GM12878 (cell line): Measurements from ENCODE around the gene DPF3. TPM values are rescaled to one million over a fixed set of nuclear protein-coding genes. Genes with fewer than 3 reads are reported as not detected.

ENCODE experiments used
- ATAC-seq: fragments of 200-7000 bp; cut with Tn5 transposase; 3 replicates; pipeline ENCODE4 v1.9.1; 2020; ENCODE audit warnings: mild to moderate bottlenecking, moderate library complexity
- BruUV-seq: library from RNA; stranded (reverse); fragments of 400-500 nt; replicated peaks from 2 replicates; lab custom pipeline; 2021; lab: Mats Ljungman, UMichigan
- CTCF ChIA-PET: fragments of 300-600 bp; sonication (Branson Sonifier 250); formaldehyde crosslinking; extraction: SDS; loops from one replicate; lab custom pipeline; 2021; ENCODE audit warnings: inconsistent platforms; lab: Yijun Ruan, JAX
- POLR2A ChIA-PET: fragments of 350-600 bp; formaldehyde crosslinking; extraction: SDS; loops from one replicate; lab custom pipeline; 2021; ENCODE audit warnings: inconsistent platforms; lab: Charles Lee
- RAD21 ChIA-PET: fragments of 300-600 bp; sonication (Branson Sonifier 250); formaldehyde crosslinking; loops from one replicate; lab custom pipeline; 2023; ENCODE audit warnings: antibody characterized with exemption; ENCODE audit not compliant: unreplicated experiment; lab: Charles Lee
- SMC1A ChIA-PET: fragments of 300-600 bp; sonication (Branson Sonifier 250); formaldehyde crosslinking; loops from one replicate; lab custom pipeline; 2023; ENCODE audit not compliant: unreplicated experiment, uncharacterized antibody; lab: Charles Lee
- DNase-seq: peaks from one replicate; pipeline ENCODE4 v3.0.0-alpha.2; 2011; ENCODE audit warnings: low read depth, low spot score
- FAIRE-seq: peaks from 3 replicates; lab custom pipeline; 2011; peaks lifted over from hg19 to GRCh38; lab: Jason Lieb, UNC
- H2AFZ ChIP-seq: 2 replicates; pipeline ENCODE4 v1.6.0; 2011; ENCODE audit warnings: low read depth, low read length, control low read depth; ENCODE audit not compliant: control insufficient read depth
- H3K27ac ChIP-seq: 2 replicates; pipeline ENCODE4 v1.5.1; 2011; ENCODE audit warnings: control low read depth; ENCODE audit not compliant: control insufficient read depth, insufficient read depth
- H3K27me3 ChIP-seq, 2 experiments: replicated peaks in 1 of 2; 2 replicates each; pipeline versions ENCODE4 v1.6.0 to v1.6.1; 2011; ENCODE audit warnings: low read length in 1 of 2; ENCODE audit not compliant: control insufficient read depth in 2 of 2, insufficient read depth in 2 of 2
- H3K36me3 ChIP-seq, 2 experiments: 2 replicates each; pipeline ENCODE4 v1.5.1; 2011; ENCODE audit warnings: low read length in 1 of 2; ENCODE audit not compliant: control insufficient read depth in 2 of 2, insufficient read depth in 2 of 2
- H3K4me1 ChIP-seq: 2 replicates; pipeline ENCODE4 v1.6.1; 2011; ENCODE audit warnings: mild to moderate bottlenecking, low read length, moderate library complexity, mixed read lengths; ENCODE audit not compliant: control insufficient read depth, insufficient read depth
- H3K4me2 ChIP-seq: 2 replicates; pipeline ENCODE4 v1.6.0; 2011; ENCODE audit warnings: control low read depth; ENCODE audit not compliant: control insufficient read depth, insufficient read depth
- H3K4me3 ChIP-seq: fragments of 200-600 bp; sonication (generic); 2 replicates; pipeline ENCODE4 v1.5.1; 2016
- H3K79me2 ChIP-seq: 2 replicates; pipeline ENCODE4 v1.6.0; 2011; ENCODE audit warnings: low read length; ENCODE audit not compliant: control insufficient read depth, insufficient read depth
- H3K9ac ChIP-seq: 2 replicates; pipeline ENCODE4 v1.8.0; 2011; ENCODE audit warnings: low read length, control low read depth, mixed read lengths; ENCODE audit not compliant: control insufficient read depth, insufficient read depth
- H3K9me3 ChIP-seq: replicated peaks from 3 replicates; pipeline ENCODE4 v1.5.1; 2011; ENCODE audit warnings: mild to moderate bottlenecking, low read length; ENCODE audit not compliant: control insufficient read depth, insufficient read depth
- H4K20me1 ChIP-seq: 2 replicates; pipeline ENCODE4 v1.6.0; 2011; ENCODE audit not compliant: control insufficient read depth, insufficient read depth
- DPF2 ChIP-seq: fragments of 450-650 bp; IDR thresholded peaks from 2 replicates; pipeline ENCODE4 v1.6.1; 2017; ENCODE audit warnings: mild to moderate bottlenecking
- MTA3 ChIP-seq: IDR thresholded peaks from 2 replicates; pipeline ENCODE4 v1.6.1; 2012; ENCODE audit warnings: low read length, inconsistent platforms, borderline replicate concordance
- NRF1 ChIP-seq: conservative IDR thresholded peaks from 2 replicates; pipeline ENCODE4 v1.6.1; 2011; ENCODE audit warnings: mild to moderate bottlenecking, low read depth, low read length, improper control_type of control experiment
- SIX5 ChIP-seq: IDR thresholded peaks from 2 replicates; pipeline ENCODE4 v1.6.1; 2011; ENCODE audit warnings: mild to moderate bottlenecking, low read depth, low read length, moderate library complexity; ENCODE audit not compliant: severe bottlenecking
- SPI1 ChIP-seq: IDR thresholded peaks from 2 replicates; pipeline ENCODE4 v1.6.1; 2011; ENCODE audit warnings: low read depth, mild to moderate bottlenecking, low read length, moderate library complexity, borderline replicate concordance; ENCODE audit not compliant: insufficient read depth
- TARDBP ChIP-seq: IDR thresholded peaks from 2 replicates; pipeline ENCODE4 v1.6.1; 2016; ENCODE audit warnings: borderline replicate concordance
- ZSCAN29 ChIP-seq: fragments of 450-650 bp; IDR thresholded peaks from 2 replicates; pipeline ENCODE4 v1.6.1; 2017; ENCODE audit warnings: mild to moderate bottlenecking, moderate library complexity
- WGBS: methylation state at CpG from one replicate; pipeline ENCODE4 v1.1.6; 2016; ENCODE audit warnings: low lambda C conversion rate; ENCODE audit not compliant: insufficient replicate concordance, insufficient coverage; ENCODE audit errors: missing lambda C conversion rate; 5-methylcytosine and 5-hydroxymethylcytosine counted together
- in situ Hi-C: fragments of 300-500 bp; cut with MboI; formaldehyde crosslinking; loops from 9 replicates; pipeline ENCODE4 v1.14.3; 2018; ENCODE audit warnings: mixed read lengths
- intact Hi-C: fragments of 100-400 bp; cut with micrococcal nuclease; formaldehyde crosslinking; loops from one replicate; pipeline ENCODE4 v1.14.2; 2022; ENCODE audit not compliant: unreplicated experiment
- polyA plus RNA-seq, 11 experiments: library from polyadenylated mRNA; depleted of rRNA in 4 of 11; unstranded in 6 of 11; stranded (reverse) in 5 of 11; fragments of >200 nt; fragmentation: Nextera tagmentation in 4 of 11; fragmentation: Illumina TruSeq in 1 of 11; extraction: Ambion mirVana in 4 of 11; extraction: Trizol in 1 of 11; gene quantifications; 1 replicate in 1 of 11; 2 replicates in 10 of 11; pipeline versions ENCODE4 v1.2.1 to v1.2.3, GENCODE V29; 2011 to 2016; ENCODE audit warnings: inconsistent platforms in 2 of 11, missing spikeins in 2 of 11, low read depth in 1 of 11
- total RNA-seq, 4 experiments: library from RNA; depleted of rRNA in 3 of 4; stranded (reverse); fragments of >200 nt in 3 of 4; fragmentation: Illumina TruSeq in 1 of 4; extraction: Trizol in 1 of 4; gene quantifications; 2 replicates each; pipeline versions ENCODE4 v1.2.1 to v1.2.3, GENCODE V29; 2013 to 2021
- TF ChIP-seq, protein P1 (sequence below): IDR thresholded peaks from 2 replicates; pipeline ENCODE4 v1.6.1; 2011; ENCODE audit warnings: borderline replicate concordance, low read depth, mild to moderate bottlenecking, moderate library complexity, low read length; ENCODE audit not compliant: insufficient read depth, poor library complexity, severe bottlenecking
- TF ChIP-seq, protein P2 (sequence below): fragments of 450-650 bp; IDR thresholded peaks from 2 replicates; pipeline ENCODE4 v1.6.1; 2017; ENCODE audit warnings: mild to moderate bottlenecking, moderate library complexity
- TF ChIP-seq, protein P3 (sequence below): IDR thresholded peaks from 2 replicates; pipeline ENCODE4 v1.6.1; 2012; ENCODE audit warnings: low read depth, low read length, improper control_type of control experiment

The DPF3 gene
- total and polyA plus RNA-seq, 10 of the 15 experiments (the other 5 are each of a cell fraction or from before 2014, with no cell fraction given), result 0.69 to 8.0 (median 2.2) TPM

DNA sequence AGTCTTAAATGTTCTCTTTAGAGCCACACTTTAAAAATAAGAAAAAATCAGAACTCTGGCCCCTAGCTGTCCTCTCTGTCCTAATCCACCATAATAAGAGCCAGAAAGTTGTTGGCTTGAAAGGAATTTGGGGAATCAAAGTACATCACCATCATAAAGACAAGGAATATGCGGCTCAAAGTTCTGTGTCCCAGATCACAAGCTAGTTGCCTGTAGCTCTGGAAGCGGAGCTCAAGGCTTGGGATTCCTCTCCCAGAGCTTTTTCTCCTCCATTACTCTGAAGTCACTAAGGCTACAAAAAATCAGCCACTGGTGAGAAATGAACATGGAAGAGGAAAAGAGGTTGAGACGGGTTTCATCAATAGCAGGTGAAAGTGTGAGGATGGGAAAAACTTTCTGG, 6.4 kb downstream of the DPF3 start (continued):
- TF ChIP-seq SIX5, result no peak
- TF ChIP-seq DPF2, result no peak
- no peak for TF ChIP-seq MTA3
- no peak for TF ChIP-seq NRF1
- no peak for TF ChIP-seq ZSCAN29
- TF ChIP-seq SPI1, result no peak
- TF ChIP-seq, protein P1, sequence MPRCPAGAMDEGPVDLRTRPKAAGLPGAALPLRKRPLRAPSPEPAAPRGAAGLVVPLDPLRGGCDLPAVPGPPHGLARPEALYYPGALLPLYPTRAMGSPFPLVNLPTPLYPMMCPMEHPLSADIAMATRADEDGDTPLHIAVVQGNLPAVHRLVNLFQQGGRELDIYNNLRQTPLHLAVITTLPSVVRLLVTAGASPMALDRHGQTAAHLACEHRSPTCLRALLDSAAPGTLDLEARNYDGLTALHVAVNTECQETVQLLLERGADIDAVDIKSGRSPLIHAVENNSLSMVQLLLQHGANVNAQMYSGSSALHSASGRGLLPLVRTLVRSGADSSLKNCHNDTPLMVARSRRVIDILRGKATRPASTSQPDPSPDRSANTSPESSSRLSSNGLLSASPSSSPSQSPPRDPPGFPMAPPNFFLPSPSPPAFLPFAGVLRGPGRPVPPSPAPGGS, result no peak
- TF ChIP-seq TARDBP, result no peak
- TF ChIP-seq, all 136 proteins: peak for 0

DNA sequence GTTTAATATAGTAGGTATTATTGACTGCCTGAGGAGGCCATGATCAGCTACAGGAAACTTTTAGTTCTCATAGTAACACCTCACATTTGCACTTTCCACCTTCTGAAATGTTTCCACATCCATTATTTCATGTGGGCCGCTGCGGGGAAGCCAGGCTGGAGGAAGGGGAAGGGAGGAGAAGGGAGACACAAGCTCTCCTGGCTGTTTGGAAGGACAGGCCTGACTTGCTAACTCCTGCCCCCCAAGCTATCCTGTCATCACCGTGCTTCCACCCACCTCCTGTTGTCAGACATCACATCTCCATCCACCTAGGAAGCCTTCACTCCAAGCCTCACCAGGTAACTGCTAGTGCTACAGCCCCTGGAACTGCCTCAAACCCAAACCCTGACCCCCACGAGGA, 9.5 kb downstream of the DPF3 start:
- Histone ChIP-seq H3K27ac (no peak overlapping the region), H3K4me2 (no peak overlapping the region), H3K9ac (no peak overlapping the region), H3K4me1 (peaks cover 22% of the 10 kb centered on the region), H3K9me3 (peaks cover 4% of the 10 kb centered on the region; the same call in 2 of the 3 replicates), H4K20me1 (no peaks in the 10 kb centered on the region), H2AFZ (no peak overlapping the region), H3K79me2 (no peaks in the 10 kb centered on the region), H3K4me3 (no peak overlapping the region), H3K27me3 (no peaks in the 10 kb centered on the region), H3K36me3 (no peaks in the 10 kb centered on the region)
- ChIA-PET POLR2A (interaction anchor here (0.7 to 1.7 kb wide), 3 partner anchors 10 to 334 kb away, joined by 3 to 8 read pairs (median 4); partner anchors contain the start of gene DPF3), SMC1A (interaction anchor here (1.0 to 2.2 kb wide), 5 partner anchors 10 to 234 kb away, joined by 4 to 8 read pairs (median 4); no protein-coding TSS in a partner anchor), RAD21 (interaction anchor here (0.8 to 1.2 kb wide), 3 partner anchors 19 to 167 kb away, joined by 3 to 7 read pairs (median 3); no protein-coding TSS in a partner anchor), CTCF (interaction anchor here (1.1 to 2.2 kb wide), 2 partner anchors 10 to 64 kb away, joined by 3 to 9 read pairs; partner anchors contain the start of gene DPF3)
- intact Hi-C loops (no loop called here), in situ Hi-C loops (no loop called here)
- no peak for DNase-seq
- no peak for FAIRE-seq
- no TSS peak for BruUV-seq
- ATAC-seq, result no peak; the same call in 2 of the 3 replicates
- TF ChIP-seq, protein P2, sequence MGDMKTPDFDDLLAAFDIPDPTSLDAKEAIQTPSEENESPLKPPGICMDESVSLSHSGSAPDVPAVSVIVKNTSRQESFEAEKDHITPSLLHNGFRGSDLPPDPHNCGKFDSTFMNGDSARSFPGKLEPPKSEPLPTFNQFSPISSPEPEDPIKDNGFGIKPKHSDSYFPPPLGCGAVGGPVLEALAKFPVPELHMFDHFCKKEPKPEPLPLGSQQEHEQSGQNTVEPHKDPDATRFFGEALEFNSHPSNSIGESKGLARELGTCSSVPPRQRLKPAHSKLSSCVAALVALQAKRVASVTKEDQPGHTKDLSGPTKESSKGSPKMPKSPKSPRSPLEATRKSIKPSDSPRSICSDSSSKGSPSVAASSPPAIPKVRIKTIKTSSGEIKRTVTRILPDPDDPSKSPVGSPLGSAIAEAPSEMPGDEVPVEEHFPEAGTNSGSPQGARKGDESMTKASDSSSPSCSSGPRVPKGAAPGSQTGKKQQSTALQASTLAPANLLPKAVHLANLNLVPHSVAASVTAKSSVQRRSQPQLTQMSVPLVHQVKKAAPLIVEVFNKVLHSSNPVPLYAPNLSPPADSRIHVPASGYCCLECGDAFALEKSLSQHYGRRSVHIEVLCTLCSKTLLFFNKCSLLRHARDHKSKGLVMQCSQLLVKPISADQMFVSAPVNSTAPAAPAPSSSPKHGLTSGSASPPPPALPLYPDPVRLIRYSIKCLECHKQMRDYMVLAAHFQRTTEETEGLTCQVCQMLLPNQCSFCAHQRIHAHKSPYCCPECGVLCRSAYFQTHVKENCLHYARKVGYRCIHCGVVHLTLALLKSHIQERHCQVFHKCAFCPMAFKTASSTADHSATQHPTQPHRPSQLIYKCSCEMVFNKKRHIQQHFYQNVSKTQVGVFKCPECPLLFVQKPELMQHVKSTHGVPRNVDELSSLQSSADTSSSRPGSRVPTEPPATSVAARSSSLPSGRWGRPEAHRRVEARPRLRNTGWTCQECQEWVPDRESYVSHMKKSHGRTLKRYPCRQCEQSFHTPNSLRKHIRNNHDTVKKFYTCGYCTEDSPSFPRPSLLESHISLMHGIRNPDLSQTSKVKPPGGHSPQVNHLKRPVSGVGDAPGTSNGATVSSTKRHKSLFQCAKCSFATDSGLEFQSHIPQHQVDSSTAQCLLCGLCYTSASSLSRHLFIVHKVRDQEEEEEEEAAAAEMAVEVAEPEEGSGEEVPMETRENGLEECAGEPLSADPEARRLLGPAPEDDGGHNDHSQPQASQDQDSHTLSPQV, result no peak
- no peak for TF ChIP-seq ZSCAN29
- TF ChIP-seq, protein P3, sequence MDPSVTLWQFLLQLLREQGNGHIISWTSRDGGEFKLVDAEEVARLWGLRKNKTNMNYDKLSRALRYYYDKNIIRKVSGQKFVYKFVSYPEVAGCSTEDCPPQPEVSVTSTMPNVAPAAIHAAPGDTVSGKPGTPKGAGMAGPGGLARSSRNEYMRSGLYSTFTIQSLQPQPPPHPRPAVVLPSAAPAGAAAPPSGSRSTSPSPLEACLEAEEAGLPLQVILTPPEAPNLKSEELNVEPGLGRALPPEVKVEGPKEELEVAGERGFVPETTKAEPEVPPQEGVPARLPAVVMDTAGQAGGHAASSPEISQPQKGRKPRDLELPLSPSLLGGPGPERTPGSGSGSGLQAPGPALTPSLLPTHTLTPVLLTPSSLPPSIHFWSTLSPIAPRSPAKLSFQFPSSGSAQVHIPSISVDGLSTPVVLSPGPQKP, result no peak
- 48% methylated on average over 4 of the region's 4 CpGs for WGBS
